ENCODE measurements around the gene SMAP2.

DNA sequence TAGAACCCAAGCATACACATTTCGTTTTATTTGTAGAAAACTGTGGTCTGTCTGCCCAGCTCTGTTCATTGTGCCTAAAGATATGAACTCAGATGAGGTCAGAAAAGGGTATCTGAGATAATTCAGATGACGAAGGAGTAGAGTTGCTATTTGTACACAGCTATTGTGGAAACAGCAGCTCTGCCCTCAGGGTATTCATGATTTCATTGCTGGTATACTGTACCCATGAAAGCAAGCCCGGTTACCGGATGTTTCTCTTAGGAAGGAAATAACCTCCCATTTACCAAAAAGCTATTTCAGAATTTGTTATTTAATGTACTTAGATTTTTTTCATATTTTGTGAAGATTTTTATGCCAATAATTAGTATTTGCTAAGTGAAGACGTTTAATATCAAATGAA, 37.8 kb downstream of the SMAP2 start:
- TF ChIP-seq POLR2AphosphoS5 (IDR thresholded peaks at IDR 0.05; ENCODE audit: low read depth, low read length) (no peak), POLR2A (IDR thresholded peaks at IDR 0.05; ENCODE audit: low read depth, low read length) (no peak), SPI1 (IDR thresholded peaks at IDR 0.05; ENCODE audit: low read depth, low read length) (no peak), TAF1 (IDR thresholded peaks at IDR 0.05; ENCODE audit: low read depth, low read length) (no peak), PAX5 (IDR thresholded peaks at IDR 0.05; ENCODE audit: insufficient read depth, low read length, severe bottlenecking) (no peak), POU2F2 (IDR thresholded peaks at IDR 0.05; ENCODE audit: low read depth, low read length) (no peak)
